ENCODE measurements around the gene RFK. TPM values are rescaled to one million over a fixed set of nuclear protein-coding genes. Genes with fewer than 3 reads are reported as not detected.
"Not testable (repeated sequence)": the region's sequence is repeated elsewhere in the genome, so short reads cannot be mapped to it uniquely, and the experiment has no call there.

RFK gene
- 64.3 and 68.8 TPM in 2 replicates for total RNA-seq (2014; rRNA removed; shearing (Covaris generic))

GRCh38 chr9:76394195-76394959 is at the start of gene RFK:
RFK (minus strand) TSS chr9:76394426; CDS start chr9:76394171, 255 bp downstream.
- DNase-seq (ENCODE audit: low spot score), result peak; percentile 86

GRCh38 chr9:76443887-76444286 is 49.7 kb upstream of the RFK start:
- no peak for DNase-seq (ENCODE audit: low spot score)

GRCh38 chr9:76441551-76442322 is 47.5 kb upstream of the RFK start:
- DNase-seq (ENCODE audit: low spot score), result peak; percentile 22

GRCh38 chr9:76438841-76439588 is 44.8 kb upstream of the RFK start:
- DNase-seq (ENCODE audit: low spot score), result no peak

- DNase-seq (ENCODE audit: low spot score), result not testable (repeated sequence)
These were observed 42.9 kb upstream of the RFK start for GRCh38 chr9:76437017-76437699.

GRCh38 chr9:76434897-76435296 is 40.7 kb upstream of the RFK start:
- DNase-seq (ENCODE audit: low spot score), result not testable (repeated sequence)

- peak; percentile 29 for DNase-seq (ENCODE audit: low spot score)
These were observed 39.6 kb upstream of the RFK start for GRCh38 chr9:76433836-76434235.

- DNase-seq (ENCODE audit: low spot score), result no peak
These were observed 39.2 kb upstream of the RFK start for GRCh38 chr9:76433406-76433805.

GRCh38 chr9:76431601-76432000 is 37.4 kb upstream of the RFK start:
- DNase-seq (ENCODE audit: low spot score), result no peak

- no peak for DNase-seq (ENCODE audit: low spot score)
These were observed 32.7 kb upstream of the RFK start for GRCh38 chr9:76426807-76427419.

GRCh38 chr9:76425677-76426453 is 31.6 kb upstream of the RFK start:
- no peak for DNase-seq (ENCODE audit: low spot score)

- no peak for DNase-seq (ENCODE audit: low spot score)
These were observed 30.3 kb upstream of the RFK start for GRCh38 chr9:76424491-76424890.

- no peak for DNase-seq (ENCODE audit: low spot score)
These were observed 29.3 kb upstream of the RFK start for GRCh38 chr9:76423216-76424177.

GRCh38 chr9:76419782-76420380 is 25.7 kb upstream of the RFK start:
- peak; percentile 48 for DNase-seq (ENCODE audit: low spot score)

GRCh38 chr9:76417394-76417793 is 23.2 kb upstream of the RFK start:
- no peak for DNase-seq (ENCODE audit: low spot score)

GRCh38 chr9:76415731-76416130 is 21.5 kb upstream of the RFK start:
- DNase-seq (ENCODE audit: low spot score), result no peak

- peak; percentile 47 for DNase-seq (ENCODE audit: low spot score)
These were observed 20.9 kb upstream of the RFK start for GRCh38 chr9:76415154-76415553.

- peak; percentile 72 for DNase-seq (ENCODE audit: low spot score)
These were observed 20.4 kb upstream of the RFK start for GRCh38 chr9:76414661-76415060.

- no peak for DNase-seq (ENCODE audit: low spot score)
These were observed 19.4 kb upstream of the RFK start for GRCh38 chr9:76413658-76414057.

All from A172 (cell line).